ENCODE data around the gene POLR1A.

DNA sequence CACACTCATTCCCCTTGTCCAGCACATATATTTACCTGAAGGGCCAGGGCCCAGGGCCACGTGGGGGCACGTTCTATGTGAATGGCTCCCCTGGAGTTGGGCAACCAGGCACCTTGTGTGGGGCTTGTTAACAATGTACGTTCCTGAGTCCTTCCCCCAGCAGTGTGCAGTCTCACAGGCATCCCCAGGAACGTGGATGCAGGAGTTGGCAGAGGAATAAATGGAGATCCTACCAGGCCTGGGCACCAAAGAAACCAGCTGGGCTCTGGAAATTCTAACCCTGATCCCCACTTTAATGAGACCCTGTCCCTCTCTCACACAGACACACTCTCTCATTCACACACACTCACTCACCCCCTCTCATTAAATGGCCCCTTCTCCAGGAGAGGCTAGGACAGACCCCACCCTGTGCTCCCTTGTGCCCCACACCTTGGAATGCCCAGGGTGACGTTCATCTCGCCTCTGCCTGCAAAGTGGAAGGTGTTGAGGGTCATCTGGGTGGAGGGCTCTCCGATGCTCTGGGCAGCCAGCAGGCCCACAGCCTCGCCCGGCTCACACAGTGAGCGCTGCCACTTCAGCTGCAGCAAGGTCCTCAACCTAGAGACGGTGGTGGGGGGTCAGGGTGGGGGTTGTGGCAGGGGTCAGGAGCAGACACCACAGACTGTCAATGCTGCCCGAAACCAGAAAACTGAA is 65.6 kb downstream of the POLR1A start:
- TF ChIP-seq EZH2phosphoT487 (IDR thresholded peaks at IDR 0.05; ENCODE audit: low read depth, severe bottlenecking, unreplicated experiment) = no peak
- TF ChIP-seq, protein P1, sequence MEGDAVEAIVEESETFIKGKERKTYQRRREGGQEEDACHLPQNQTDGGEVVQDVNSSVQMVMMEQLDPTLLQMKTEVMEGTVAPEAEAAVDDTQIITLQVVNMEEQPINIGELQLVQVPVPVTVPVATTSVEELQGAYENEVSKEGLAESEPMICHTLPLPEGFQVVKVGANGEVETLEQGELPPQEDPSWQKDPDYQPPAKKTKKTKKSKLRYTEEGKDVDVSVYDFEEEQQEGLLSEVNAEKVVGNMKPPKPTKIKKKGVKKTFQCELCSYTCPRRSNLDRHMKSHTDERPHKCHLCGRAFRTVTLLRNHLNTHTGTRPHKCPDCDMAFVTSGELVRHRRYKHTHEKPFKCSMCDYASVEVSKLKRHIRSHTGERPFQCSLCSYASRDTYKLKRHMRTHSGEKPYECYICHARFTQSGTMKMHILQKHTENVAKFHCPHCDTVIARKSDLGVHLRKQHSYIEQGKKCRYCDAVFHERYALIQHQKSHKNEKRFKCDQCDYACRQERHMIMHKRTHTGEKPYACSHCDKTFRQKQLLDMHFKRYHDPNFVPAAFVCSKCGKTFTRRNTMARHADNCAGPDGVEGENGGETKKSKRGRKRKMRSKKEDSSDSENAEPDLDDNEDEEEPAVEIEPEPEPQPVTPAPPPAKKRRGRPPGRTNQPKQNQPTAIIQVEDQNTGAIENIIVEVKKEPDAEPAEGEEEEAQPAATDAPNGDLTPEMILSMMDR (IDR thresholded peaks at IDR 0.05; ENCODE audit: poor library complexity) = no peak
- TF ChIP-seq EZH2 (IDR thresholded peaks at IDR 0.05; ENCODE audit: borderline replicate concordance) = no peak
